Measurements from ENCODE around the gene DNER.

Gene DNER

DNA sequence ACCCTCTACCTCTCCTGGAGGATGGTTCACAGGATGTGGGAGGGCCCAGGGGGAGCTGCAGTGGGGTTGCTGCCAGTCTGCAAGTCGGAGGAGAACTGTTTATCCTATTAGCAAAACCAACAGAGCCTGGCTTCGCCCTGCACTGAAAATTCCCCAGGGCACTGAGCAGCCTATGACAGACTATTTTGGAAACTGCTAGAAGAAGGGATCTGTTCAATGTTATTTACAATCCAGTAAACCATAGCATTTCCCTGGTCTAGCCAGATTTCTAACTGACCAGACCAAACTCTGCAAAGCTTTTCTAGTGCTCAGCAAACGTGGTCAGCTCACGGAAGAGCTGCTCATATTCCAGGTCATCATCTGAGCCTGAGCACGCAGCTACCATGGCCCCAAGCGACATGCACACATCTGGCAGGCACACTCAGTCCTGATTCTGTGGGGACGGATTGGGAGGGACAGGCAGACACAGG, 378.4 kb downstream of the DNER start:
- no peak for DNase-seq (ENCODE audit: low read depth)

DNA sequence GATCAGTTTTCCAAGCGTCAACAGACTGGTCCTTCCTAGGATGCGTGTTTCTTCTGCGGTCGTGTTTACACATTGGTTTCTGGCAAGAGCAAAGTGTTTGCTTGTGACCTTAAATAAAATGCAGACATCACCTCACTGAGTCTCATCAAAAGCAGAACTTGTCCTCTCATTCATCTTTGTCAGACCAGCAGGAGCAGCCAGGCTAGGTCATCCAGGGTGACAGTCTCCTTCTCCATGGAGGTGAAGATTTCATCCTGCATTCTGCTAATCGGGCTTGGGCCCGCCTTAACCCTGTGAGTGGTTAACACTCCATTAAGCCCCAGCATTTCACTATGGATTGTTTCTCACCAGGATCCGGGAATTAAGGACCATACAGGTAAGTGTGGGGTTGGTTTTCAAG, 379.0 kb downstream of the DNER start:
- DNase-seq (ENCODE audit: low read depth): no peak

DNA sequence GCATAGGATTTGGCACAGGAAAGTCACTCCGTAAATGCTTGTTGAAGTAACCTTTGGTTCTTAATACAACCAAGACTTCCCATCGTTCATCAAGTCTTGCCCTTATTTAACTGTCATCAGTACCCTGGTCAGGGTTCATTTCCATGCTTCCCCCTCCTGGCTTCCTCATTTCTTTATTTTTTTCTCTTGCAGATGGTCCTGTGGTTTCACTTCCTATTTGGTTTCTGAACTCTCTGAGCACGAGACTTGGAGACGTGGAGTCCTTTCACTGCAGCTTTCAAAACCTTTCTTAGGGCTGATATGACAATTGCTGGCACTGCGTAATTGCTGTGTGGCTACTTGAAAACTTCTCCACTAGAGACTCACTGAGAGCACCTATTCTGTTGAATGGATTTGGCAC, 383.4 kb downstream of the DNER start:
- no peak for DNase-seq (ENCODE audit: low read depth)

DNA sequence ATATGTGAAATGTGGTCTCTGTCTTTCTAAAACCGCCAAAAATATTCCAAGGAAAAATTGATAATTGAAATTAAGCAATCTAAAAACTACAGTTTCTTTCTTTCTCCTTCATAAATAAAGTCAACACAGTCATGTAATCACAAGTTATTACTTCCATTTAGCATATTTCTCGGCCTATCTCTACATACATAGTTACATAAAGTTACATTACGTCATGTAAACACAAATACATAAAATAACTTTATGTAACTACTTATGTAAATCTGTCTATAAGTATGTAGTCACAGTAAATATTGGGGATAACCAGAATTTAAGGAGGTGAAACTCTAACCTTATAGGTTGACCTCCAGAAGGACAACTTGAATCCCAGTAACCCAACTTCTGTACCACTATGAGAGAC, 394.8 kb downstream of the DNER start:
- no peak for DNase-seq (ENCODE audit: low read depth)

DNA sequence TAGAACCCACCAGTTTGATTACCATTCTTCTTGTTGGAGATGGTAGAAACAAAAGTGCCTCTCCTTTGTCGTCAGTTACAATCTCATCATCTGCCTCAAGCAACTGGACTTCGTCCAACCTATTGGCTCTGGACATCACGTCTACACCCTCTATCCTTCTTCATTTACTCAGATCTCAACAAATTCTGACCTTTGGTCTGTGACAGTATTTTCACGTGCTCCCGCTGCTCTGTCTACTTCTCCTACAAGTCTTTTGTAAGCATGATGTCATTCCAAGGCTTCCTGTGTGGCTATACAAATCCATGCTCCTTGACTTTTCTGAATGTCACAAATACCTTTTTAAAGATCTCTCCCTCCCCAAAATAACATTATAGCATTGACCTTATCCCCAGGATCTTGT, 400.2 kb downstream of the DNER start:
- DNase-seq (ENCODE audit: low read depth): no peak

DNA sequence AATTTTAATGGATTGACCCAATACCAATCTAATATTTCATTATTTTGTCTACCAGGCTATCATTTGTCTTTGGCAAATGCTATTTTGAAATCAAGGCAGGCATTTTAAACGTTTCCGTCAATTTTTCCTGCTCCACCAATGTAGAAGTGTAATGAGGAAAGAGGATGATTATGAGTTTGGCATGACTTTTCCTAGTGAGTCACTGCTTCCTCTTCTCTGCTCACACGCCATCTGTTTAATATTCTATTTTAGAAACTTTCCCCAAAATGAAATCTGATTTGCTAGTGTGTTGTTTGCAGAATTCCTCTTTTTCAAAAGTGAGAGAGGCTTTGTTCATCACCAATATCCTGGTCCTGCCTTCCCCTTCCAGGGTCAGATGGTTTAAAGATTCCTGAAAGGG, 400.8 kb downstream of the DNER start:
- DNase-seq (ENCODE audit: low read depth): peak; percentile 16
